GM12864 (cell line): ENCODE data around the gene NPR2.

Experiments used
- DNase-seq: peaks from one replicate; pipeline ENCODE4 v3.0.0-alpha.2; 2011; ENCODE audit warnings: low read depth
- H3K4me3 ChIP-seq: 2 replicates; pipeline ENCODE4 v1.5.1; 2011; ENCODE audit warnings: mild to moderate bottlenecking, low read depth, low read length, control low read depth
- TF ChIP-seq, protein P1 (sequence below): IDR thresholded peaks from 2 replicates; pipeline ENCODE4 v1.5.1; 2011; ENCODE audit warnings: low read depth, mild to moderate bottlenecking, moderate library complexity, low read length, control low read depth, inconsistent platforms; ENCODE audit errors: missing control alignments

Gene NPR2

DNA sequence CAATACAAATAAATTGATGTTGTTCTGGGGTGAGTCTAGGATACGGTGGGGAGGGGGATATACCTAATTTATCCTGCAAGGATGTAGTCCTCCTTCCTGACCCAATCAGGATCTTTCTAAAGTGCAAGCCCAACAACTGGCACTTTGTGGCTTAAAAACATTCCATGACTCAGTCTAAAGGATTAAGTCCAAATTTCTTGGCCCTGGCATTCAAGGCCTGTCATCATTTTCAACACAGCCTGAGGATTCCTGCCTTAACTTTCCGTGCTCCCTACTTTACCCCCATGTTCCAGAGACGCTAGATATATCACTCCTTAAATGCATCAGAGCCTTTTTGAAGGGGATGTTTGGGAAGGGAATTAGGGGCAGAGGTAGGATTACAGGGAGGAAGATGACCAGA lies 36.1 kb downstream of the NPR2 start:
- no peak for DNase-seq
- no peak overlapping the region for H3K4me3 ChIP-seq
- TF ChIP-seq, protein P1, sequence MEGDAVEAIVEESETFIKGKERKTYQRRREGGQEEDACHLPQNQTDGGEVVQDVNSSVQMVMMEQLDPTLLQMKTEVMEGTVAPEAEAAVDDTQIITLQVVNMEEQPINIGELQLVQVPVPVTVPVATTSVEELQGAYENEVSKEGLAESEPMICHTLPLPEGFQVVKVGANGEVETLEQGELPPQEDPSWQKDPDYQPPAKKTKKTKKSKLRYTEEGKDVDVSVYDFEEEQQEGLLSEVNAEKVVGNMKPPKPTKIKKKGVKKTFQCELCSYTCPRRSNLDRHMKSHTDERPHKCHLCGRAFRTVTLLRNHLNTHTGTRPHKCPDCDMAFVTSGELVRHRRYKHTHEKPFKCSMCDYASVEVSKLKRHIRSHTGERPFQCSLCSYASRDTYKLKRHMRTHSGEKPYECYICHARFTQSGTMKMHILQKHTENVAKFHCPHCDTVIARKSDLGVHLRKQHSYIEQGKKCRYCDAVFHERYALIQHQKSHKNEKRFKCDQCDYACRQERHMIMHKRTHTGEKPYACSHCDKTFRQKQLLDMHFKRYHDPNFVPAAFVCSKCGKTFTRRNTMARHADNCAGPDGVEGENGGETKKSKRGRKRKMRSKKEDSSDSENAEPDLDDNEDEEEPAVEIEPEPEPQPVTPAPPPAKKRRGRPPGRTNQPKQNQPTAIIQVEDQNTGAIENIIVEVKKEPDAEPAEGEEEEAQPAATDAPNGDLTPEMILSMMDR, result no peak

DNA sequence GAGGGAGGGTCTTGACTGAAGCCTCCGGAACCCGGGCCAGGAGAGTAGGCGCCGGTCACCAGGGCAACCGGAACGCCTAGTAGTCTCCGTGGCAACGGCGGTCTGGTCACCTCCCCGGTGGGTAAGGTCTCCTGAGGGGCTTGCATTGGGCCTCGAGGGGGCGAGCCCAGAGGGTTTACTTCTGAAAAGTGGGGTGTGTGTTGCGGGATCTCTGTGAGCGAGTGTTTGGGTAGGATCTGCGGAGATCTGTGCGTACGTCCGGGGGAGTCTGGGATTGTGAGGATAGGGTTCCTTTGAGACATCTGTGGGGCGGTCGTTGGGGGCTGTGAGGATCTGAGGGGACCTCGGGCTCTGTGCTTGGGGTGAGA lies 37.3 kb downstream of the NPR2 start, which contains the start of gene FAM221B:
FAM221B (minus strand) TSS at position 17 of the 368 bp plus-strand sequence. CDS start 2,571 bp downstream, outside the sequence.
- TF ChIP-seq, protein P1, result no peak

DNA sequence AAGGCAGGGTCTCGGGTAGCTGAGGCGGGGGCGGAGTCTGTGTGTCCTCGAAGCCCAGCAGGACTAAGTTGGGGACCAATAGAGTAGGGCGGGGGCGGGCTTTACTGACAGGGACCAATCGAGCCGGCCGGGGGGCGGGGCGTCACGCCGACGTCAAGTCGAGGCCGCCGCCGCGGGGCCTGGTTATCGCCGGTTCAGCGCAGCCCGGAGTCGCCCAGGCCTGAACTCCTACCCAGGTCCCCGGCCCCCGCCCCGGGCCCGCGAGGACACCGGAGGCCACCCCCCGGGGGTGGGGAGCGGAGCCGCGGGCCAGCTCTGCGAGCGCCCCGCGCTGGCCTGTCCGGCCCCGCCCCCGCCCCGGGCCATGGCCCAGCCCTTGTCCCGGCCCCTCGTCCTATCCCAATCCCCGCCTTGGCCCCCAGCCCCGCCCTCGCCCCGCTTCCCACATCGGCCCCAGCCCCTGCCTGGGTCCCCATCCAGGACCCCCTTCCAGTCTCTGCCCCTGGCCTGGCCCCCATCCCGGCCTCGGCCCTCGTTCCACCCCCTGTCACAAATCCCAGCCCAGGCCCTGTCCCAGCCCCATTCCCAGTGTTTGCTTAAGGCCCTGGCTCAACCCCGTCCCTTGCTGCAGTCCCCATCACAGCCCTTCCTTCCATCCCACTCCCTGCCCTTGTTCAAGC lies 37.8 kb downstream of the NPR2 start, which contains the start of gene TMEM8B:
TMEM8B (plus strand) TSS at position 145 of the 680 bp plus-strand sequence; CDS start at position 365, 220 bp downstream.
- TF ChIP-seq, protein P1, result no peak
- peak within 1 kb of the TSS; percentile 80 for H3K4me3 ChIP-seq
- DNase-seq, result peak; percentile 66

More for the DNA sequence above, 37.3 kb downstream of the NPR2 start, which contains the start of gene FAM221B:
- peak within 1 kb of the TSS; percentile 80 for H3K4me3 ChIP-seq
- DNase-seq, result no peak

DNA sequence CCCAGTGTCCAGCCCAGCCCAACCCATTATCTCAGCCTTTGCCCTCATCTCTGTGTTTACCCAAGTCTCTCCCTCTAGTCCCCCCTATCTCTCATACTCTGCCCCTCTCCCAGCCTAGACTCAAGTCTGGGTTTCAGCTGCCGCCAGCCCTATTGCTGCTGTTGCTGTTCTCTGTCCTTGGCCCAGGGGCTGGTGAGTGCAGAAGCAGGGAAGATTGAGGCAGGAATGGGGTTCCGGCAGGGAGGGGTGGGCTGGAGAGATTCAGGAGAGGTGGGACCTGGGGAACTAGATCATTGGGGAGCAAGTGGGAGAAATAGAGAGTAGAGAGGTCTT lies 38.3 kb downstream of the NPR2 start:
- TF ChIP-seq, protein P1, result no peak
- DNase-seq, result no peak
- H3K4me3 ChIP-seq, result peak overlapping the region; percentile 80

DNA sequence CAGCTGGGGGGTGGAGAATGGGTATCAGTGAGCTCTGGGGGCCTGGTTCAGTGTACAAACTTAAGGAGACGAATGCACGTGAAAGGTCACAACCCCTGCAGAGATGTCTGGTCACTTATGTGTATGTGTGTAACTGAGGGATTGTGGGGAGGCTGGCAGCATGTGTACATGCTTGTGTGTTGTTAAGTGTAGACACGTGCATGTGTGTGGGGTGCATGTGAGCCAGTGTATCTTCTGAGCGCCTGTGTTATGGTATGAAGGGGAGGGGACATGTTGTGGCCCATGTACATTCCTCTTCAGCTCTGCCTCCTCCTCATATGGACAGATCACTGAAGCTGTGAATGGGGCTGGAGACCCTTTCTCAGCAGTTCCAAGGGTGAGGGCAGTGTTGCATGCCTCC lies 39.6 kb downstream of the NPR2 start:
- H3K4me3 ChIP-seq, result no peak overlapping the region
- TF ChIP-seq, protein P1, result no peak
- no peak for DNase-seq

DNA sequence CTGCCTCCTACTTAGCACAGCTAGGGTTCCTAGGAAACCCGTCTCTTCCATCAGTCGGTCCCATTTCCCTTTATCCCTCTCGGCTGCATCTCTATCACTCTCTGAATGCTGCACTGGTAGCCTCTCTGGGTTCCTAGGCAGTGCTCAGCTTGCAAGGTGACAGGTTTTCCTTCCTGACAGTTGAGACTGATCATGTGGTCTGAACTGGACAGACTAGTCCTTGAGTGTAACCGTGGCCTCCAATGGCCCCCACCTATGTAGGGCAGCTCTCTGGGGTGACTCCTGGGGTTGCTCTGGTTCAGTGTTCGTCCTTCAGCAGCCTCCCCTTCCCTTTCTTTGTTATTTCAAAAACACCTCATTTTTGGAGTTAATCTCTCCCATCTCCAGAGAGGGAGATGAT lies 41.4 kb downstream of the NPR2 start:
- no peak for DNase-seq
- H3K4me3 ChIP-seq, result no peak overlapping the region
- TF ChIP-seq, protein P1, result no peak
